H1 (cell line): ENCODE results near the gene CENPF. TPM values are rescaled to one million over a fixed set of nuclear protein-coding genes. Genes with fewer than 3 reads are reported as not detected.

Experiments used
- CTCF ChIA-PET: fragments of 300-600 bp; sonication (Branson Sonifier 250); formaldehyde crosslinking; loops from one replicate; lab custom pipeline; 2021; ENCODE audit not compliant: partially characterized antibody; lab: Charles Lee
- POLR2A ChIA-PET: fragments of 300-600 bp; sonication (Branson Sonifier 250); formaldehyde crosslinking; loops from one replicate; lab custom pipeline; 2021; ENCODE audit warnings: inconsistent platforms; ENCODE audit not compliant: partially characterized antibody; lab: Charles Lee
- DNase-seq, 2 experiments: peaks; one replicate each; pipeline versions ENCODE4 v3.0.0 to v3.0.0-alpha.2; 2010 to 2022; ENCODE audit warnings: low spot score in 2 of 2, low read depth in 1 of 2, mixed read lengths in 1 of 2
- FAIRE-seq: peaks from 2 replicates; lab custom pipeline; 2011; peaks lifted over from hg19 to GRCh38; lab: Jason Lieb, UNC
- H2AFZ ChIP-seq: 2 replicates; pipeline ENCODE4 v1.8.1; 2012; ENCODE audit warnings: low read length, inconsistent platforms
- H2AK5ac ChIP-seq: 2 replicates; pipeline ENCODE4 v1.6.1; 2013; ENCODE audit warnings: low read depth, low read length
- H2BK120ac ChIP-seq: replicated peaks from 2 replicates; pipeline ENCODE3; 2013; ENCODE audit warnings: low read depth, low read length, inconsistent platforms
- H2BK12ac ChIP-seq: 2 replicates; pipeline ENCODE4 v1.6.1; 2013; ENCODE audit warnings: low read depth, low read length
- H2BK15ac ChIP-seq: 2 replicates; pipeline ENCODE4 v1.6.1; 2013; ENCODE audit warnings: low read length
- H2BK20ac ChIP-seq: 2 replicates; pipeline ENCODE4 v1.6.1; 2013; ENCODE audit warnings: low read length
- H2BK5ac ChIP-seq: 2 replicates; pipeline ENCODE4 v1.6.1; 2013; ENCODE audit warnings: low read depth, low read length
- H3K14ac ChIP-seq: 2 replicates; pipeline ENCODE4 v1.6.1; 2013; ENCODE audit warnings: inconsistent platforms; ENCODE audit not compliant: insufficient read length
- H3K18ac ChIP-seq: 2 replicates; pipeline ENCODE4 v1.6.1; 2013; ENCODE audit warnings: low read length; ENCODE audit errors: extremely low read depth
- H3K23ac ChIP-seq: 2 replicates; pipeline ENCODE4 v1.6.1; 2013; ENCODE audit warnings: inconsistent platforms; ENCODE audit not compliant: insufficient read length
- H3K23me2 ChIP-seq: 2 replicates; pipeline ENCODE4 v1.6.1; 2013; ENCODE audit warnings: low read depth, low read length
- H3K27ac ChIP-seq: 2 replicates; pipeline ENCODE4 v1.6.1; 2011; ENCODE audit warnings: low read depth, low read length, inconsistent platforms
- H3K27me3 ChIP-seq, 4 experiments: replicated peaks in 1 of 4; 1 replicate in 1 of 4; 2 replicates in 3 of 4; pipeline versions ENCODE4 v1.6.1 to v1.8.1; 2011 to 2013; ENCODE audit warnings: low read length in 3 of 4, mild to moderate bottlenecking in 3 of 4, inconsistent platforms in 2 of 4, mixed read lengths in 2 of 4, moderate library complexity in 1 of 4; ENCODE audit not compliant: control insufficient read depth in 3 of 4, insufficient read depth in 3 of 4; ENCODE audit errors: extremely low read depth in 1 of 4
- H3K36me3 ChIP-seq, 4 experiments: 2 replicates each; pipeline versions ENCODE4 v1.6.1 to v1.8.1; 2011 to 2013; ENCODE audit warnings: mild to moderate bottlenecking in 4 of 4, low read length in 3 of 4, moderate library complexity in 2 of 4, control low read depth in 1 of 4, inconsistent platforms in 1 of 4; ENCODE audit not compliant: insufficient read depth in 4 of 4, control insufficient read depth in 2 of 4
- H3K4ac ChIP-seq: replicated peaks from 2 replicates; pipeline ENCODE3; 2013; ENCODE audit warnings: low read length, low read depth, mixed read lengths, inconsistent platforms; ENCODE audit not compliant: insufficient read length
- H3K4me1 ChIP-seq, 4 experiments: replicated peaks in 1 of 4; 1 replicate in 1 of 4; 2 replicates in 3 of 4; pipeline versions ENCODE4 v1.6.1 to v1.8.1; 2011 to 2013; ENCODE audit warnings: low read length in 3 of 4, inconsistent platforms in 2 of 4, mixed read lengths in 1 of 4; ENCODE audit not compliant: insufficient read depth in 4 of 4, control insufficient read depth in 3 of 4
- H3K4me2 ChIP-seq, 2 experiments: 2 replicates each; pipeline versions ENCODE4 v1.6.1 to v1.8.1; 2011 to 2013; ENCODE audit warnings: low read depth in 2 of 2, low read length in 2 of 2, control low read depth in 1 of 2, inconsistent platforms in 1 of 2, mild to moderate bottlenecking in 1 of 2; ENCODE audit not compliant: insufficient read depth in 1 of 2
- H3K4me3 ChIP-seq, 4 experiments: fragments of 200-600, 300-600 bp in 1 of 4; sonication (generic), shearing (Covaris generic), sonication (Bioruptor Twin) in 1 of 4; 2 replicates each; pipeline versions ENCODE4 v1.5.1 to v1.8.1; 2011 to 2016; ENCODE audit warnings: low read length in 4 of 4, low read depth in 3 of 4, control low read depth in 2 of 4, inconsistent platforms in 2 of 4, mild to moderate bottlenecking in 2 of 4, mixed read lengths in 1 of 4, moderate library complexity in 1 of 4; ENCODE audit not compliant: insufficient read depth in 2 of 4; ENCODE audit errors: extremely low read depth in 1 of 4
- H3K56ac ChIP-seq: replicated peaks from 2 replicates; pipeline ENCODE3; 2013; ENCODE audit warnings: low read depth, mild to moderate bottlenecking, mixed read lengths, low read length, inconsistent platforms; ENCODE audit not compliant: insufficient read length
- H3K79me1 ChIP-seq: 2 replicates; pipeline ENCODE4 v1.6.1; 2013; ENCODE audit warnings: low read depth, low read length, control low read depth
- H3K79me2 ChIP-seq, 2 experiments: 2 replicates each; pipeline versions ENCODE4 v1.6.1 to v1.8.1; 2012 to 2013; ENCODE audit warnings: low read length in 2 of 2, mild to moderate bottlenecking in 2 of 2, inconsistent platforms in 1 of 2; ENCODE audit not compliant: insufficient read depth in 2 of 2, control insufficient read depth in 1 of 2
- H3K9ac ChIP-seq, 4 experiments: replicated peaks in 1 of 4; 1 replicate in 1 of 4; 2 replicates in 3 of 4; pipeline versions ENCODE4 v1.6.1 to v1.8.1; 2011 to 2013; ENCODE audit warnings: low read depth in 3 of 4, low read length in 3 of 4, control low read depth in 2 of 4, mild to moderate bottlenecking in 2 of 4, moderate library complexity in 2 of 4, inconsistent platforms in 1 of 4; ENCODE audit errors: extremely low read depth in 1 of 4
- H3K9me3 ChIP-seq, 2 experiments: 2 replicates each; pipeline versions ENCODE4 v1.6.1 to v1.8.1; 2012 to 2013; ENCODE audit warnings: mild to moderate bottlenecking in 2 of 2, moderate library complexity in 2 of 2, control low read depth in 1 of 2, inconsistent platforms in 1 of 2, low read depth in 1 of 2, low read length in 1 of 2, mixed read lengths in 1 of 2; ENCODE audit not compliant: insufficient read depth in 2 of 2
- H4K20me1 ChIP-seq, 2 experiments: replicated peaks in 1 of 2; 2 replicates each; pipeline versions ENCODE3 to v1.8.1; 2011 to 2013; ENCODE audit warnings: inconsistent platforms in 2 of 2, low read length in 2 of 2, mild to moderate bottlenecking in 1 of 2; ENCODE audit not compliant: insufficient read depth in 2 of 2, control insufficient read depth in 1 of 2
- H4K5ac ChIP-seq: 2 replicates; pipeline ENCODE4 v1.6.1; 2013; ENCODE audit warnings: low read length, low read depth, mixed read lengths, inconsistent platforms; ENCODE audit not compliant: insufficient read length
- H4K8ac ChIP-seq: 2 replicates; pipeline ENCODE4 v1.8.0; 2013; ENCODE audit warnings: mild to moderate bottlenecking, moderate library complexity, low read length, inconsistent platforms; ENCODE audit not compliant: insufficient read depth; ENCODE audit errors: extremely low read depth
- H4K91ac ChIP-seq: replicated peaks from 2 replicates; pipeline ENCODE3; 2013; ENCODE audit warnings: low read length, mixed read lengths, inconsistent platforms; ENCODE audit not compliant: insufficient read length
- BRCA1 ChIP-seq: IDR thresholded peaks from 2 replicates; pipeline ENCODE4 v1.6.1; 2012; ENCODE audit warnings: low read depth, low read length, improper control_type of control experiment
- CTBP2 ChIP-seq: IDR thresholded peaks from 2 replicates; pipeline ENCODE4 v1.7.0; 2011; ENCODE audit warnings: borderline replicate concordance, mild to moderate bottlenecking, moderate library complexity, mixed read lengths, low read length; ENCODE audit not compliant: insufficient read depth, insufficient read length
- E2F6 ChIP-seq: IDR thresholded peaks from 2 replicates; pipeline ENCODE4 v1.6.1; 2012; ENCODE audit warnings: inconsistent platforms
- EZH2 ChIP-seq: fragments of 200-600 bp; sonication (generic); IDR thresholded peaks from 2 replicates; pipeline ENCODE4 v1.7.1; 2012; ENCODE audit warnings: low read depth, mild to moderate bottlenecking, moderate library complexity, low read length, inconsistent platforms; ENCODE audit not compliant: severe bottlenecking
- HDAC6 ChIP-seq: IDR thresholded peaks from one replicate; pipeline ENCODE4 v1.7.1; 2012; ENCODE audit warnings: low read depth, mild to moderate bottlenecking, inconsistent platforms, low read length, moderate library complexity
- PHF8 ChIP-seq: fragments of 200-600 bp; sonication (generic); conservative IDR thresholded peaks from 2 replicates; pipeline ENCODE4 v1.7.1; 2012; ENCODE audit warnings: low read depth, mild to moderate bottlenecking, inconsistent platforms, low read length, moderate library complexity
- RFX5 ChIP-seq: IDR thresholded peaks from 2 replicates; pipeline ENCODE4 v1.6.1; 2011; ENCODE audit warnings: low read depth, low read length, improper control_type of control experiment, borderline replicate concordance
- SIRT6 ChIP-seq: IDR thresholded peaks from one replicate; pipeline ENCODE4 v1.7.1; 2012; ENCODE audit warnings: low read length, inconsistent platforms
- SP2 ChIP-seq: IDR thresholded peaks from 2 replicates; pipeline ENCODE4 v1.6.1; 2012; ENCODE audit warnings: mild to moderate bottlenecking, low read length, inconsistent platforms
- WGBS, 2 experiments: shearing (Covaris generic) in 1 of 2; methylation state at CpG; one replicate each; pipeline versions ENCODE4 v1.1.6 to v1.1.7; 2013 to 2015; ENCODE audit warnings: low lambda C conversion rate in 2 of 2, mixed read lengths in 2 of 2, inconsistent platforms in 1 of 2, low coverage in 1 of 2, missing lambda C conversion rate in 1 of 2; ENCODE audit not compliant: insufficient replicate concordance in 2 of 2, insufficient coverage in 1 of 2, insufficient read length in 1 of 2; ENCODE audit errors: extremely low coverage in 1 of 2, missing lambda C conversion rate in 1 of 2; 5-methylcytosine and 5-hydroxymethylcytosine counted together
- polyA plus RNA-seq, 7 experiments: library from polyadenylated mRNA; depleted of rRNA in 3 of 7; stranded (reverse) in 5 of 7; unstranded in 2 of 7; fragments of >200 nt in 5 of 7; fragments of 200-250 nt in 2 of 7; gene quantifications; 1 replicate in 5 of 7; 2 replicates in 1 of 7; 4 replicates in 1 of 7; pipeline versions ENCODE4 v1.2.1 to v1.2.3, GENCODE V29; 2011 to 2013; ENCODE audit warnings: missing spikeins in 2 of 7, mixed read lengths in 2 of 7
- total RNA-seq: library from RNA; stranded (reverse); fragmentation: NEBNext Ultra II Directional; extraction: Animal tissue kit (Norgen Biotek cat#: 25700); gene quantifications from 2 replicates; pipeline ENCODE4 v1.2.1, GENCODE V29; 2021

The CENPF gene
- total and polyA plus RNA-seq, 2 of the 8 experiments (the other 6 are each of a cell fraction or from before 2014, with no cell fraction given): 13.7 to 170 TPM

GRCh38 chr1:214557952-214558735, 44.9 kb upstream of the CENPF start:
- Histone ChIP-seq H3K56ac (no peak overlapping the region), H2BK15ac (no peak overlapping the region), H4K20me1 (no peaks in the 10 kb centered on the region), H3K18ac (no peak overlapping the region), H2BK12ac (no peak overlapping the region), H3K9ac (no peak overlapping the region), H2AK5ac (no peak overlapping the region), H2BK20ac (no peak overlapping the region), H3K14ac (no peak overlapping the region), H3K4me1 (peaks cover 2 to 8% (median 5%) of the 10 kb centered on the region in 4 experiments; a peak in 3 of 7 replicates), H3K36me3 (no peaks in the 10 kb centered on the region), H4K8ac (no peak overlapping the region), H2AFZ (no peak overlapping the region), H2BK120ac (no peak overlapping the region), H3K23ac (no peak overlapping the region), H3K27me3 (no peaks in the 10 kb centered on the region), H3K9me3 (0 out of 4 replicates have a peak, but pooled peaks cover 0 to 2% of the 10 kb centered on the region in 2 experiments), H4K91ac (no peak overlapping the region), H3K23me2 (no peaks in the 10 kb centered on the region), H3K4me3 (no peak overlapping the region), H3K4me2 (no peak overlapping the region), H4K5ac (no peak overlapping the region), H3K27ac (no peak overlapping the region), H3K4ac (no peak overlapping the region), H3K79me2 (no peaks in the 10 kb centered on the region), H2BK5ac (no peak overlapping the region), H3K79me1 (no peaks in the 10 kb centered on the region)
- POLR2A ChIA-PET: no interaction called here
- DNase-seq (no peak), FAIRE-seq (no peak)
- WGBS, 2 experiments: 76% methylated on average over 8 of the region's 8 CpGs; no CpG with 5 or more reads in 1 of the 2 experiments
- CTCF ChIA-PET: interaction anchor here (1.1 to 2.1 kb wide), 2 partner anchors 24 to 226 kb away, joined by 3 to 8 read pairs; no protein-coding TSS in a partner anchor
- TF ChIP-seq PHF8 (no peak), EZH2 (no peak), RFX5 (no peak), CTBP2 (no peak), HDAC6 (no peak), BRCA1 (no peak), E2F6 (no peak), SIRT6 (no peak), SP2 (no peak)
